Ovary (tissue), 9 donors: Measurements from ENCODE around the gene SNTA1. TPM values are rescaled to one million over a fixed set of nuclear protein-coding genes. Genes with fewer than 3 reads are reported as not detected.
"Not testable (repeated sequence)": the region's sequence is repeated elsewhere in the genome, so short reads cannot be mapped to it uniquely, and the experiment has no call there.

ENCODE experiments used
- DNase-seq, 5 donors: peaks; one replicate each; pipeline ENCODE4 v3.0.0-alpha.2; 2019 to 2020
- H3K27ac ChIP-seq, 2 donors: fragments of 200-600 bp; one replicate each; pipeline versions ENCODE4 v1.5.1 to v1.8.0; 2019 to 2022
- H3K27me3 ChIP-seq: fragments of 200-600 bp; one replicate; pipeline ENCODE4 v1.8.0; 2022
- H3K36me3 ChIP-seq: fragments of 200-600 bp; sonication (generic); one replicate; pipeline ENCODE4 v1.5.1; 2019
- H3K4me1 ChIP-seq: one replicate; pipeline ENCODE4 v1.8.1; 2013; ENCODE audit warnings: mild to moderate bottlenecking, moderate library complexity; ENCODE audit not compliant: insufficient read depth
- H3K4me3 ChIP-seq: fragments of 200-600 bp; sonication (generic); one replicate; pipeline ENCODE4 v1.5.1; 2017
- H3K9me3 ChIP-seq, 2 donors: fragments of 200-600 bp in 1 of 2; sonication (generic) in 1 of 2; one replicate each; pipeline versions ENCODE4 v1.5.1 to v1.8.1; 2013 to 2019; ENCODE audit warnings: mild to moderate bottlenecking in 1 of 2, moderate library complexity in 1 of 2
- CTCF ChIP-seq, 3 donors: fragments of 450-650 bp in 2 of 3; fragments of 200-600 bp in 1 of 3; IDR thresholded peaks; one replicate each; pipeline versions ENCODE4 v1.5.1 to v1.8.0; 2016 to 2022; ENCODE audit warnings: antibody characterized with exemption in 3 of 3, mild to moderate bottlenecking in 1 of 3
- EP300 ChIP-seq: sonication (generic); formaldehyde crosslinking; IDR thresholded peaks from one replicate; pipeline ENCODE4 v1.6.1; 2017; ENCODE audit warnings: antibody characterized with exemption
- POLR2A ChIP-seq: fragments of 450-650 bp; IDR thresholded peaks from one replicate; pipeline ENCODE4 v1.6.1; 2017; ENCODE audit warnings: antibody characterized with exemption, mild to moderate bottlenecking, moderate library complexity
- WGBS, 3 donors: extraction: QIAGEN DNeasy Blood & Tissue Kit in 1 of 3; methylation state at CpG; one replicate each; pipeline versions ENCODE4 v1.1.5 to v1.1.7; 2013 to 2017; 5-methylcytosine and 5-hydroxymethylcytosine counted together
- intact Hi-C, 4 donors: fragments of 100-400 bp; cut with DNase I; formaldehyde crosslinking; loops; one replicate each; pipeline versions ENCODE4 v1.11.0 to v1.15.1; 2022 to 2023
- polyA plus RNA-seq, 2 donors: library from polyadenylated mRNA; stranded (reverse); fragments of 200-250 nt in 1 of 2; fragments of 350-450 nt in 1 of 2; fragmentation: Illumina TruSeq in 1 of 2; extraction: RNeasy Lipid Tissue Mini Kit (QIAGEN cat#74804) in 1 of 2; gene quantifications; one replicate each; pipeline ENCODE4 v1.2.3, GENCODE V29; 2013 to 2014
- total RNA-seq, 7 donors: library from RNA; depleted of rRNA in 2 of 7; stranded (reverse); fragments of >200 nt in 2 of 7; fragmentation: NEBNext Ultra II Directional in 3 of 7; extraction: Animal tissue kit (Norgen Biotek cat#: 25700) in 3 of 7; gene quantifications; one replicate each; pipeline versions ENCODE4 v1.1.0 to v1.2.4, GENCODE V29; 2016 to 2023
- donor health status: DM: no; HTN: no; CAD: no; lungs with moderate emphysema.
- donor health status: DM: no; HTN: no; CAD: no.
- donor health status: Bipolar disorder and iron deficiency.
- donor health status: DM: yes; HTN: yes; CAD: no.
- donor health status: DM: no; HTN: no; CAD: no.
- donor health status: DM: yes; HTN: yes; CAD: no.

The SNTA1 gene
- total and polyA plus RNA-seq, 9 donors: 6.3 to 31.5 (median 20.2) TPM

- Histone ChIP-seq H3K36me3 (no peaks in the 10 kb centered on the region), H3K4me3 (no peak overlapping the region), H3K9me3 (no peaks in the 10 kb centered on the region), H3K27ac (no peak overlapping the region), H3K4me1 (no peaks in the 10 kb centered on the region), H3K27me3 (no peaks in the 10 kb centered on the region)
- no peak for DNase-seq
- intact Hi-C loops: loop anchor here in 2 of 4 donors (5.0 kb wide), 2 partner anchors 187 to 197 kb away; no protein-coding TSS in a partner anchor
- no peak for TF ChIP-seq CTCF (IDR thresholded peaks at IDR 0.05)
- no peak for TF ChIP-seq POLR2A
- TF ChIP-seq EP300: no peak
- WGBS, 3 donors: 95 to 96% (median 96%) methylated on average over 5 of the region's 5 CpGs
Observed at GRCh38 chr20:33460711-33461110, 17.1 kb upstream of the SNTA1 start.

- intact Hi-C loops: loop anchor here in 1 of 4 donors (10.0 kb wide), 1 partner anchor 195 kb away; no protein-coding TSS in a partner anchor
- Histone ChIP-seq H3K4me1 (no peaks in the 10 kb centered on the region), H3K27ac (no peak overlapping the region), H3K9me3 (no peaks in the 10 kb centered on the region), H3K27me3 (no peaks in the 10 kb centered on the region), H3K36me3 (no peaks in the 10 kb centered on the region), H3K4me3 (no peak overlapping the region)
- no peak for TF ChIP-seq EP300
- TF ChIP-seq CTCF (IDR thresholded peaks at IDR 0.05): no peak
- TF ChIP-seq POLR2A: no peak
- WGBS, 3 donors: 78 to 84% (median 80%) methylated on average over 7 of the region's 7 CpGs
- DNase-seq: no peak
Observed at GRCh38 chr20:33459599-33459998, 16.0 kb upstream of the SNTA1 start.

- intact Hi-C loops: loop anchor here in 1 of 4 donors (10.0 kb wide), 1 partner anchor 198 kb away; no protein-coding TSS in a partner anchor
- H3K27ac ChIP-seq, H3K27me3 ChIP-seq, H3K4me3 ChIP-seq, H3K4me1 ChIP-seq, H3K36me3 ChIP-seq, H3K9me3 ChIP-seq: not testable (repeated sequence)
- TF ChIP-seq CTCF (IDR thresholded peaks at IDR 0.05): peak; percentile 82 to 87 (median 84)
- WGBS, 3 donors: 19 to 22% (median 22%) methylated on average over 5 of the region's 6 CpGs
- peak; percentile 69 to 86 (median 83) for DNase-seq
Observed at GRCh38 chr20:33456916-33457642, 13.5 kb upstream of the SNTA1 start.

GRCh38 chr20:33450867-33451266 lies 7.3 kb upstream of the SNTA1 start:
- intact Hi-C loops: loop anchor here in 1 of 4 donors (10.0 kb wide), 1 partner anchor 204 kb away; no protein-coding TSS in a partner anchor
- H3K27me3 ChIP-seq: no peaks in the 10 kb centered on the region
- H3K9me3 ChIP-seq: no peaks in the 10 kb centered on the region
- WGBS, 3 donors: 44 to 65% (median 64%) methylated on average over 4 of the region's 4 CpGs
- TF ChIP-seq EP300 (no peak), POLR2A (no peak), CTCF (IDR thresholded peaks at IDR 0.05) (no peak)
- no peak overlapping the region for H3K4me3 ChIP-seq
- H3K36me3 ChIP-seq: no peaks in the 10 kb centered on the region
- no peak overlapping the region for H3K27ac ChIP-seq
- no peak for DNase-seq
- H3K4me1 ChIP-seq: no peaks in the 10 kb centered on the region
